ENCODE data around the gene ARHGAP9. TPM values are rescaled to one million over a fixed set of nuclear protein-coding genes. Genes with fewer than 3 reads are reported as not detected.

The ARHGAP9 gene
- total RNA-seq, 1 experiment from 2014 or later: 0.52 TPM

DNA sequence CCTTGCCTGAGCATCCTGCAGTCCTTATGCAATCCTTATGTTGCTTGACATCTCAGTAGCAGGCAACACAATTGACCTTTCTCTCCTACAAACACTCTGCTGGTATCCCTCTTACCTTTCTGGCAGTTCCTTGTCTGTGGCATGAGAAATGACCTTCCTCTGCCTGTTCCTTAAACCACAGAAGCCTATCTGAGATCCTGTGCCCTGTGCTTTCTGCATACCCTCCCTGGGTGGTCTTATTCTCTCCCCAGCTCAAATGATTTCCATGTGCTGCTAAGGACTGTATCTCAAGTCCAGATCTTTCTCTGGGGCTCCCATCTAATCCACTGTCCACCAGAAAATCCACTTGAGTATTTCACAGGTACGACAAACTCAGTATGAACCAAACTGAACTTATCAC lies 2.0 kb upstream of the ARHGAP9 start:
- intact Hi-C loops (cut with micrococcal nuclease; ENCODE audit: unreplicated experiment): no loop called here
- no peaks in the 10 kb centered on the region for H3K9me3 ChIP-seq (ENCODE audit: low read depth, low read length, poor library complexity, severe bottlenecking)
- no peak for DNase-seq (ENCODE audit: low spot score)
- BruUV-seq (replicated peaks): no TSS peak
- no peaks in the 10 kb centered on the region for H3K36me3 ChIP-seq (ENCODE audit: insufficient read depth, low read length, poor library complexity, severe bottlenecking)
- no peak overlapping the region for H3K4me3 ChIP-seq (ENCODE audit: low read depth, low read length, poor library complexity, severe bottlenecking)
- H3K27ac ChIP-seq (ENCODE audit: low read depth, low read length, poor library complexity, severe bottlenecking): no peak overlapping the region
- no peaks in the 10 kb centered on the region for H3K4me1 ChIP-seq (ENCODE audit: insufficient read depth, low read length, poor library complexity, severe bottlenecking)
- no peaks in the 10 kb centered on the region for H3K27me3 ChIP-seq (replicated peaks; ENCODE audit: insufficient read depth, low read depth, low read length, poor library complexity)
- ChIA-PET POLR2A (ENCODE audit: low non-redundant PET) (no interaction called here), CTCF (no interaction called here)
- TF ChIP-seq, protein P1, sequence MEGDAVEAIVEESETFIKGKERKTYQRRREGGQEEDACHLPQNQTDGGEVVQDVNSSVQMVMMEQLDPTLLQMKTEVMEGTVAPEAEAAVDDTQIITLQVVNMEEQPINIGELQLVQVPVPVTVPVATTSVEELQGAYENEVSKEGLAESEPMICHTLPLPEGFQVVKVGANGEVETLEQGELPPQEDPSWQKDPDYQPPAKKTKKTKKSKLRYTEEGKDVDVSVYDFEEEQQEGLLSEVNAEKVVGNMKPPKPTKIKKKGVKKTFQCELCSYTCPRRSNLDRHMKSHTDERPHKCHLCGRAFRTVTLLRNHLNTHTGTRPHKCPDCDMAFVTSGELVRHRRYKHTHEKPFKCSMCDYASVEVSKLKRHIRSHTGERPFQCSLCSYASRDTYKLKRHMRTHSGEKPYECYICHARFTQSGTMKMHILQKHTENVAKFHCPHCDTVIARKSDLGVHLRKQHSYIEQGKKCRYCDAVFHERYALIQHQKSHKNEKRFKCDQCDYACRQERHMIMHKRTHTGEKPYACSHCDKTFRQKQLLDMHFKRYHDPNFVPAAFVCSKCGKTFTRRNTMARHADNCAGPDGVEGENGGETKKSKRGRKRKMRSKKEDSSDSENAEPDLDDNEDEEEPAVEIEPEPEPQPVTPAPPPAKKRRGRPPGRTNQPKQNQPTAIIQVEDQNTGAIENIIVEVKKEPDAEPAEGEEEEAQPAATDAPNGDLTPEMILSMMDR (conservative IDR thresholded peaks at IDR 0.05; ENCODE audit: low read depth, low read length): no peak
- no peak for TF ChIP-seq EZH2 (IDR thresholded peaks at IDR 0.05; ENCODE audit: borderline replicate concordance, low read depth, low read length, poor library complexity, severe bottlenecking)

DNA sequence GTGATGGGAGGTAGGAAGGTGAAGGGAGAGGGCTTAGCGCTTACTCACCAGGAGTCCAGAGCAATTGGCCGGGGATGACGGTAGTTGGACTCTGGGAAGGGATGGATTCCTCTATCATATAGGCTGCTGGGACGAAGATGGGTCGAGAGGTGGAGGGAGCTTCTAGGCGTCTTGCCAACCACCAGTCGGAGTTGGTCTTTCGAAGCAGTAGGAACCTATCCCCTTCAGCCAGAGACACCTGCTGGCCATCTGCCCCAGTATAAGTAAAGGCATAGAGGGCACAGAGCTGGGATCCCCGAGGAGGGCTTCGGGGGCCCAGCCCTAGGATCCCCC lies 657 bp downstream of the ARHGAP9 start:
- POLR2A ChIA-PET (ENCODE audit: low non-redundant PET): no interaction called here
- CTCF ChIA-PET: no interaction called here
- H3K27ac ChIP-seq (ENCODE audit: low read depth, low read length, poor library complexity, severe bottlenecking): no peak overlapping the region
- no peak for DNase-seq (ENCODE audit: low spot score)
- no TSS peak for BruUV-seq (replicated peaks)
- H3K9me3 ChIP-seq (ENCODE audit: low read depth, low read length, poor library complexity, severe bottlenecking): no peaks in the 10 kb centered on the region
- H3K4me1 ChIP-seq (ENCODE audit: insufficient read depth, low read length, poor library complexity, severe bottlenecking): no peaks in the 10 kb centered on the region
- TF ChIP-seq, protein P1 (conservative IDR thresholded peaks at IDR 0.05; ENCODE audit: low read depth, low read length): no peak
- no peak for TF ChIP-seq EZH2 (IDR thresholded peaks at IDR 0.05; ENCODE audit: borderline replicate concordance, low read depth, low read length, poor library complexity, severe bottlenecking)
- H3K36me3 ChIP-seq (ENCODE audit: insufficient read depth, low read length, poor library complexity, severe bottlenecking): no peaks in the 10 kb centered on the region
- peaks cover 26% of the 10 kb centered on the region for H3K27me3 ChIP-seq (replicated peaks; ENCODE audit: insufficient read depth, low read depth, low read length, poor library complexity)
- intact Hi-C loops (cut with micrococcal nuclease; ENCODE audit: unreplicated experiment): no loop called here
- no peak overlapping the region for H3K4me3 ChIP-seq (ENCODE audit: low read depth, low read length, poor library complexity, severe bottlenecking)

DNA sequence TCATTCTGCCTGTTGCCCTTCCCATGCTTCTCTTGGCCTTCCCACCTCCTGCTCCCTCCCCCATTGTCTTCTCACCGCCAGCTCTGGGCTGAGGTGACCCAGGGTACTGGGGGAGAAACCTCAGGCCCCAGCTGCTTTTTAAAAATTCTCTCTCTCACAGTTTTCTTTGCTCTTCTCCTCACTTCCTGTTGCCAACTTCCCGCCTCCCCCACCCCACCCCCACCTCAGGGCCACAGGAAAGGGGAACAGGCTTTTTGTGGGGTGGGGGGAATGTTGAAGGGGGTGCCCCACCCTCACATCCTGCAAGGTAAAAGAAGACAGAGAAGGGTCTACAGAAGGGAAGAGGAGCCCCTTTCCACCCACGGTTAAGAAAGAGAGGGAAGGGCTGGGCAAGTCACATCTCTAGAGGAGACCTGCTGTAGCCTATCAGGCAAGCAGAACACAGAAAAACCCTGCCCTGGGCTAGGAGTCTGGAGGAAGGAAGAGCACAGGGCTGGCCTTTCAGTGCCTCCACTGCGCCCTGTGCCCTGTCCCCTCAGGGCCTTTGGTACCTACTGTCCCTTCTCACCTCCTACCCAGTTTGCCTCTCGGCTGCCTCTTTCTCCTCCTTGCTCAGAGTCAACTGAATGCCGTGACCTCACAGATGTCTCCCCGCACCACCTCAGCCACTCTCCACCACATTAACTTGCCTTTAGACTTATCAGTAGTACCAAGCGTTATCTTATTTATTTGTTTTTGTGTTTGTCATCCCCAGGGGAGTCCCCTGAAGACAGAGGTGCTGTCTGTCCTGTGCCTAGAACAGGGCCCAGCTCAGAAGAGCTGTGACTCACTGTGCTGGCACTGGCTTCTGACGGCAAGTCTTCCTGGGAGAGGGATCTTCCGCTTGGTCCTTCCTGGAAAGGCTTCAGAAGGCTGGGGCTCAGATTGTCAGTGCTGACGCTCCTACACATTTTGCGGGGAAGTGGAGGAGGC lies 1.7 kb downstream of the ARHGAP9 start:
- TF ChIP-seq, protein P1 (conservative IDR thresholded peaks at IDR 0.05; ENCODE audit: low read depth, low read length): no peak
- TF ChIP-seq EZH2 (IDR thresholded peaks at IDR 0.05; ENCODE audit: borderline replicate concordance, low read depth, low read length, poor library complexity, severe bottlenecking): no peak
- ChIA-PET POLR2A (ENCODE audit: low non-redundant PET) (no interaction called here), CTCF (no interaction called here)
- no TSS peak for BruUV-seq (replicated peaks)
- no peak for DNase-seq (ENCODE audit: low spot score)
- H3K27ac ChIP-seq (ENCODE audit: low read depth, low read length, poor library complexity, severe bottlenecking): no peak overlapping the region
- peaks cover 29% of the 10 kb centered on the region for H3K27me3 ChIP-seq (replicated peaks; ENCODE audit: insufficient read depth, low read depth, low read length, poor library complexity)
- H3K9me3 ChIP-seq (ENCODE audit: low read depth, low read length, poor library complexity, severe bottlenecking): no peaks in the 10 kb centered on the region
- no peak overlapping the region for H3K4me3 ChIP-seq (ENCODE audit: low read depth, low read length, poor library complexity, severe bottlenecking)
- no peaks in the 10 kb centered on the region for H3K4me1 ChIP-seq (ENCODE audit: insufficient read depth, low read length, poor library complexity, severe bottlenecking)
- intact Hi-C loops (cut with micrococcal nuclease; ENCODE audit: unreplicated experiment): no loop called here
- no peaks in the 10 kb centered on the region for H3K36me3 ChIP-seq (ENCODE audit: insufficient read depth, low read length, poor library complexity, severe bottlenecking)

Data from A673 (cell line).